Measurements from ENCODE around the gene PTPRB. TPM values are rescaled to one million over a fixed set of nuclear protein-coding genes. Genes with fewer than 3 reads are reported as not detected.

Gene PTPRB
- total RNA-seq, 3 donors from 2014 or later = 22.0 to 29.4 (median 27.9) TPM

DNA sequence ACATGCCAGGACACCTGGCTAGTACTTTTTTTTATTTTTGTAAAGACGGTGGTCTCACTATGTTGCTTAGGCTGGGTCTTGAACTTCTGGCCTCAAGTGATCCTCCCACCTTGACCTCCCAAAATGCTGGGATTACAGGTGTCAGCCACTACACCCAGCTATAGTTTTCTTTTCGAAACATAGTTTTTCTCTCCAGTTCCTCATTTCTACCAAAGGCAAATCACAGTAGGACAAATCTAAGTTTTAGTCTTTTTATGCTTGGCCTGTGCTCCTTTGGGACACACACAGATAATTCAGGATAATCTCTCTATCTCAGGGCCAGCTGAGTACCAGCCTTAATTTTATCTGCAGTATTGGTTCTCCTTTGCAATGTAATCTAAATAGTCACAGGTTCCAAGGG lies 170.5 kb downstream of the PTPRB start:
- H3K9me3 ChIP-seq = peaks cover 11% of the 10 kb centered on the region
- no peaks in the 10 kb centered on the region for H3K4me1 ChIP-seq (ENCODE audit: low read depth)
- DNase-seq (no peak), ATAC-seq (no peak)
- H3K36me3 ChIP-seq (ENCODE audit: low read depth) = no peaks in the 10 kb centered on the region
- intact Hi-C loops (cut with DNase I, micrococcal nuclease) = no loop called here
- H3K4me3 ChIP-seq = no peak overlapping the region
- TF ChIP-seq, protein P1, sequence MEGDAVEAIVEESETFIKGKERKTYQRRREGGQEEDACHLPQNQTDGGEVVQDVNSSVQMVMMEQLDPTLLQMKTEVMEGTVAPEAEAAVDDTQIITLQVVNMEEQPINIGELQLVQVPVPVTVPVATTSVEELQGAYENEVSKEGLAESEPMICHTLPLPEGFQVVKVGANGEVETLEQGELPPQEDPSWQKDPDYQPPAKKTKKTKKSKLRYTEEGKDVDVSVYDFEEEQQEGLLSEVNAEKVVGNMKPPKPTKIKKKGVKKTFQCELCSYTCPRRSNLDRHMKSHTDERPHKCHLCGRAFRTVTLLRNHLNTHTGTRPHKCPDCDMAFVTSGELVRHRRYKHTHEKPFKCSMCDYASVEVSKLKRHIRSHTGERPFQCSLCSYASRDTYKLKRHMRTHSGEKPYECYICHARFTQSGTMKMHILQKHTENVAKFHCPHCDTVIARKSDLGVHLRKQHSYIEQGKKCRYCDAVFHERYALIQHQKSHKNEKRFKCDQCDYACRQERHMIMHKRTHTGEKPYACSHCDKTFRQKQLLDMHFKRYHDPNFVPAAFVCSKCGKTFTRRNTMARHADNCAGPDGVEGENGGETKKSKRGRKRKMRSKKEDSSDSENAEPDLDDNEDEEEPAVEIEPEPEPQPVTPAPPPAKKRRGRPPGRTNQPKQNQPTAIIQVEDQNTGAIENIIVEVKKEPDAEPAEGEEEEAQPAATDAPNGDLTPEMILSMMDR (IDR thresholded peaks at IDR 0.05) = no peak
